NCI-H2107 treated with DMSO at 0.1 percent for 48 hours (cell line): ENCODE data around the gene PSD.

Experiments used
- DNase-seq: peaks from one replicate; lab custom pipeline; 2025; ENCODE audit not compliant: unreplicated experiment; lab: John Stamatoyannopoulos, UW

Gene PSD

GRCh38 chr10:102444851-102445250 is 26.3 kb upstream of the PSD start:
- no peak for DNase-seq

GRCh38 chr10:102438374-102438773 is 19.8 kb upstream of the PSD start:
- no peak for DNase-seq

GRCh38 chr10:102437515-102437914 is 18.9 kb upstream of the PSD start:
- DNase-seq, result no peak

- DNase-seq, result no peak
Measured at GRCh38 chr10:102436312-102436711, 17.7 kb upstream of the PSD start.

GRCh38 chr10:102435529-102436233 is 17.1 kb upstream of the PSD start:
- no peak for DNase-seq

GRCh38 chr10:102435133-102435497 is 16.5 kb upstream of the PSD start:
- DNase-seq, result no peak

GRCh38 chr10:102434394-102435132 is 16.0 kb upstream of the PSD start:
- DNase-seq, result no peak

GRCh38 chr10:102433619-102434046 is 15.0 kb upstream of the PSD start:
- no peak for DNase-seq

GRCh38 chr10:102432162-102432950 is 13.8 kb upstream of the PSD start, which contains the start of gene CUEDC2:
Gene CUEDC2, minus strand, starts transcription at chr10:102432574. Its CDS starts 7,386 bp downstream, at chr10:102425188.
- DNase-seq, result peak; percentile 52

GRCh38 chr10:102431452-102432124 is 13.0 kb upstream of the PSD start:
- no peak for DNase-seq

- no peak for DNase-seq
Measured at GRCh38 chr10:102429468-102429867, 10.9 kb upstream of the PSD start.

- DNase-seq, result no peak
Measured at GRCh38 chr10:102426803-102427287, 8.3 kb upstream of the PSD start.

GRCh38 chr10:102425444-102425843 is 6.9 kb upstream of the PSD start:
- no peak for DNase-seq

- no peak for DNase-seq
Measured at GRCh38 chr10:102424916-102425315, 6.3 kb upstream of the PSD start.

GRCh38 chr10:102424145-102424544 is 5.6 kb upstream of the PSD start:
- no peak for DNase-seq

- no peak for DNase-seq
Measured at GRCh38 chr10:102423372-102423968, 4.9 kb upstream of the PSD start.

GRCh38 chr10:102422545-102423129 is 4.1 kb upstream of the PSD start:
- no peak for DNase-seq

GRCh38 chr10:102421757-102422512 is 3.4 kb upstream of the PSD start:
- DNase-seq, result no peak

- DNase-seq, result no peak
Measured at GRCh38 chr10:102421507-102421756, 2.8 kb upstream of the PSD start.
